Neural progenitor cell (in vitro differentiated cells): Measurements from ENCODE around the gene SRSF8.

Source experiments
- EZH2 ChIP-seq: fragments of 200-600 bp; sonication (generic); IDR thresholded peaks from 2 replicates; pipeline ENCODE4 v1.6.1; 2017; ENCODE audit warnings: antibody characterized with exemption, mild to moderate bottlenecking, moderate library complexity
- TF ChIP-seq, protein P1 (sequence below): fragments of 200-600 bp; sonication (generic); IDR thresholded peaks from 2 replicates; pipeline ENCODE4 v1.5.1; 2017; ENCODE audit warnings: antibody characterized with exemption, mild to moderate bottlenecking

GRCh38 chr11:95028357-95028756 is 38.4 kb upstream of the SRSF8 start:
- TF ChIP-seq, protein P1, sequence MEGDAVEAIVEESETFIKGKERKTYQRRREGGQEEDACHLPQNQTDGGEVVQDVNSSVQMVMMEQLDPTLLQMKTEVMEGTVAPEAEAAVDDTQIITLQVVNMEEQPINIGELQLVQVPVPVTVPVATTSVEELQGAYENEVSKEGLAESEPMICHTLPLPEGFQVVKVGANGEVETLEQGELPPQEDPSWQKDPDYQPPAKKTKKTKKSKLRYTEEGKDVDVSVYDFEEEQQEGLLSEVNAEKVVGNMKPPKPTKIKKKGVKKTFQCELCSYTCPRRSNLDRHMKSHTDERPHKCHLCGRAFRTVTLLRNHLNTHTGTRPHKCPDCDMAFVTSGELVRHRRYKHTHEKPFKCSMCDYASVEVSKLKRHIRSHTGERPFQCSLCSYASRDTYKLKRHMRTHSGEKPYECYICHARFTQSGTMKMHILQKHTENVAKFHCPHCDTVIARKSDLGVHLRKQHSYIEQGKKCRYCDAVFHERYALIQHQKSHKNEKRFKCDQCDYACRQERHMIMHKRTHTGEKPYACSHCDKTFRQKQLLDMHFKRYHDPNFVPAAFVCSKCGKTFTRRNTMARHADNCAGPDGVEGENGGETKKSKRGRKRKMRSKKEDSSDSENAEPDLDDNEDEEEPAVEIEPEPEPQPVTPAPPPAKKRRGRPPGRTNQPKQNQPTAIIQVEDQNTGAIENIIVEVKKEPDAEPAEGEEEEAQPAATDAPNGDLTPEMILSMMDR = no peak
- TF ChIP-seq EZH2 = no peak
